CMK (cell line): ENCODE measurements around the gene EHF.
A peak's percentile ranks its signal among the peaks of the same experiment; 100 is the strongest.

Source experiments
- DNase-seq: peaks from one replicate; pipeline ENCODE4 v3.0.0-alpha.2; 2010; ENCODE audit warnings: low read depth

The EHF gene

GRCh38 chr11:34602245-34602644, 18.6 kb upstream of the EHF start:
- no peak for DNase-seq

- peak; percentile 54 for DNase-seq
Measured at GRCh38 chr11:34603129-34604001, 17.5 kb upstream of the EHF start.

DNA sequence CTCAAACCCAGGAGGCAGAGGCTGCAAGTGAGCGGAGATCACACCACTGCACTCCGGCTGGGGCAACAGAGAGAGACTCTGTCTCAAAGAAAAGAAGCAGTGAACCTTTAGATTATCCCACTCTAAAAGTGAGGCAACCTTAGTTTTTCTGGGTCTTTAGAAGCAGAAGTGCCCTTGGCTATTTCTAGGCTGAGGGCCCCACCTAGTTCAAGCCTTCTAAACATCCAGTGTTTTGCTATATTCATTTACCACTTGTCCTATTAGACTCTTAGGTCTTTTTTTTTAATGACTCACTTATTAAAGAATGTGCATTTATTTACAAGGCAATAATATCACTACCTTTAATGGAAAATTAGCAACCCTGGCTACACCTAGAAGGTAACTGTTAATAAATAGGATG, 16.7 kb upstream of the EHF start:
- DNase-seq = no peak

DNA sequence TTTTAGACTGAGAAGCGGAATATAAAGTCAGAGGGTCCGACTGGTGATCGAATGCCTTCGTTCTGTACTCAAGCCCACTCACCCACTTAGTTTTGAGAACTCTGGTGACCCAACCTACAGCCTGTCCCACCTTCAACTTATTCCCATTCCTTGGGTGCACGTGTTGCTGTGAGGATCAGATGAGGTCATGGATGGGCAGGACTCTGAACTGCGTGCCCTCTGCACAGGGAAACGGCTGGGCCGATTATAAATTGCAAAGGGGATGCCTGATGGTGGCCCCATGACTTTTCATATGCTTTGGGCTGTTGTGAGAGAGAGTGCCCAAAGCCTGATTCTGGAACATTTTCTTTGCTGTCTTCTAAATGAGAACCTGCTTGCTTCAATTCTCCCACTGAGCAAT, 16.0 kb upstream of the EHF start:
- DNase-seq = no peak

DNA sequence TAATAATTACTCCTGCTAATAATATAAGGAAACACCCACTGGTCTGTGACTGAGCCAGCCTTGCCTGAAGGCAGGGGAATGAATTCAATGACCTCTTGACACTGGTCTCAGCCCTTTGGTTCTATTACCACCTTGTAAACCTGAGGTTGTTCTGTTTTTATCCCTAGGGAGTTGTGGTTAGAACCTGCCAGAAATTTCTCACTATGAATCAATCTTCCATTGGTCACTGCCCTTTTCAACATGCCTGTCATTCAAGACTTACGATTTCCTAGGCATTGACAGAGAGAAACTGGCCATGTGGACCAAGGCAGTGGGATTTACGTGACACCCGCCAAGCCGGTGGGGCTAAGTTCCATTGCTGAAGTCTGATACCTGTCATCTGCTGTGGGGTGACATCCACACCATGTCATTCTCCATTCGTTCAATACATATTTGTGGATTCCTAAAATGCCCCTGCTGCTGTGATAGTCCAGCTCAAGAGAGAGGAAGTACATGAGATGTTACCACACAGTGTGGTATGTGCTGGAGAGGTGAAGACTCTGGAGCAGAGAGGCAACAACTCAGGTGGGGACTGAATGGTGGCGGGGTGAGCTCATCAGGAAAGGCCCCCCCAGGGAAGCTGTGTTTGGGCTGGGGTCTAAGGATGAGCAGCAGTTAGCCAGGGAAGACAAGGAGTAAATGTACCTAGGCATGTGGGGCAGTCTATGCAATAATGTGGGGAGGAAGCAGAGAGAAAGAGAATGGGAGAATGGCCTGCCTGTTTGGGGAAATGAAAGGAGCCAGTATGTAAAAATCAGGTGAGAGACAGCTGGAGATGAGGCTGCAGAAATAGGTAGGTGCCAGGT, 15.2 kb upstream of the EHF start:
- DNase-seq = no peak

- no peak for DNase-seq
Measured at GRCh38 chr11:34606326-34607120, 14.4 kb upstream of the EHF start.

DNA sequence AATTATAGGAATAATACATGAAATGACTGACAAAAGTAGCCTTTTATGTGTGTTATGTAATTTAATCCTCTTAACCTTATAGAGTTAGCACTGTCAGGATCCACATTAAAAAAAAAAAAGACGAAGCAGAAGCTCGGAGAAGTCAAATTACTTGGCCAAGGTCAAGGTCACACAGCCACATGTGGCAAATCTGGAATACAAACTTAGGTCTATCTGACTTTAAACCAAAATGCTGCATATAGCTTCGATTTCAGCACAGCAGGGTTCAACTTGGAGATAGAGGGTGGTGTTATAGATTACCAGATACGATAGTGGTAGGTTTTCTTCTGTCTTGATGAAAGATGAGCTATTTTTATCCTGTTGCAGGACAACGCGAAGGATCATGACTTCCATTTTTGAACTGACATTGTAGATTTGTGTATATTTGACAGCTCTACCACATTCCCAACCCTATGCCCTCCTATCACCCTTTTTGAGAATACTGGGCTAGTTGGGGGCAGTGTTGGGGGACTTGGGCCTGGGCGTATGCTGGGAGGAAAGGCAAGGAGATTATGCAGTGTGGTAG, 11.6 kb upstream of the EHF start:
- DNase-seq = no peak

GRCh38 chr11:34609850-34610249, 11.0 kb upstream of the EHF start:
- DNase-seq = no peak

DNA sequence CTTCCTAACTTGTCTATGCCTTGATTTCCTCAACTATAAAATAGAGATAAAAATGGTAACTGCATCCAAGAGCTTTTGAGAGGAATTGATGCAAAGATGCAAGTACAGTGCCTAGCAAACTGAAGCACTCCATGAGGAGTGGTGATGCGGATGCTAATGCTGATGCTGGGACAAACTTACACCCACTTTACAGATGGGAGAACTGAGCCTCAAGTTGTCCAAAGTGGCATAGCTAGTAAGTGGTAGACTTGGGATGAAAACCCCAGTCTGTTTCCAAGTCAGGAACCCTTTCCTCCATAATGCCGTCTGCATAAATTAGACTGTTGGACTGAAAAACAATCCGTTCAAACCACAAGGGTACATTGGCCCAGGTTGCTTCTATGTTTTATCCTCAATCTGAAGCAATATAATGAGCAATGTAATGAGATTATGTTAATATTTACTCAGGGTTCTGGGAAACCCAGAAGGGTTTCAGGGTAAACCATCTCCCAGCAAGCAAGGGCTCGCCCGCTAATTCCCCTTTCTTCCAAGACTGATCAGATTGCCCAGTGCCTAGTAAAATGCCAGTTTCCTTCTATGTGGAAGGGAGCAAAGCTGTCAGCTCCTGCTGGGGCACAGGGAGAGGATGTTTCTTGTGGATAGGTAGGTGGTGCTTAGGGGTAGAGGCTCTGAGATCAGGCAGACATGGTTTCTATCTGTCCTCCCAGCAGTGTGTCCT, 10.4 kb upstream of the EHF start:
- no peak for DNase-seq

- no peak for DNase-seq
Measured at GRCh38 chr11:34613015-34613414, 7.9 kb upstream of the EHF start.

- no peak for DNase-seq
Measured at GRCh38 chr11:34613552-34614056, 7.3 kb upstream of the EHF start.

DNA sequence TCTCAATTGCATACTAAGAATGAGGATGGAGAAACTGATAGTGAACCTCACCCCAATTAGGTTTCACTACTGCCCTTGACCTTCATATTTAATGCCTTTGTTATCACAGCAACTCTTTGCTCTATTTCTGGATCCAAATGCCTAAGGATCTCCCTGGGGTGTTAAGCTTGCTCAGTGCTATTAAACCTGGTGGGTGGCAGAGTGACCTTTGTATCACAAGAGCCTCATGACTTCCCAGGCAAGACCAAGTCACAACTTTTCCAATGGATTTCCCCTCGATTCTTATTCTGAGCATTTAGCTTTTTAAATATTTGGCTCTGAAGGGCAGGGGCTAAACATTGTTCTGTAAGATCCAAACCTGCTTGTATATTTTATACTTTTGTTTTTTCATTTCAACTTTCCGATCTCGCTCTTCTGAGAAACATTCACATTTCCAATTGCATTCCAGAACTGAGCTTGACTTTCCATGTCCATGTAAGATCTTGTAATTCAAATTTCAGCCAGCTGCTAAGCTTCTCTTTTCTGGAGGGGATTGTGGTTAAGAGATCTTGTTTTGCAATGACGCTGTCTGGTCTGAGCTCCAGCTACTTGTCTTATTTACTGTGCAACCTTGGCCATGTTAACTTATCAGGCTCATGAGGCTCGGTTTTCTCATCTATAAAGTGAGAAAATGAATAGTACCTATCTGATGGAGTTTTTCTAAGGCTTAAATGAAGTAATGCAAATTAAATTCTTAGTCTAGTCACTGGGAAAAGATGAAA, 6.4 kb upstream of the EHF start:
- DNase-seq = no peak

- no peak for DNase-seq
Measured at GRCh38 chr11:34616086-34616485, 4.8 kb upstream of the EHF start.

DNA sequence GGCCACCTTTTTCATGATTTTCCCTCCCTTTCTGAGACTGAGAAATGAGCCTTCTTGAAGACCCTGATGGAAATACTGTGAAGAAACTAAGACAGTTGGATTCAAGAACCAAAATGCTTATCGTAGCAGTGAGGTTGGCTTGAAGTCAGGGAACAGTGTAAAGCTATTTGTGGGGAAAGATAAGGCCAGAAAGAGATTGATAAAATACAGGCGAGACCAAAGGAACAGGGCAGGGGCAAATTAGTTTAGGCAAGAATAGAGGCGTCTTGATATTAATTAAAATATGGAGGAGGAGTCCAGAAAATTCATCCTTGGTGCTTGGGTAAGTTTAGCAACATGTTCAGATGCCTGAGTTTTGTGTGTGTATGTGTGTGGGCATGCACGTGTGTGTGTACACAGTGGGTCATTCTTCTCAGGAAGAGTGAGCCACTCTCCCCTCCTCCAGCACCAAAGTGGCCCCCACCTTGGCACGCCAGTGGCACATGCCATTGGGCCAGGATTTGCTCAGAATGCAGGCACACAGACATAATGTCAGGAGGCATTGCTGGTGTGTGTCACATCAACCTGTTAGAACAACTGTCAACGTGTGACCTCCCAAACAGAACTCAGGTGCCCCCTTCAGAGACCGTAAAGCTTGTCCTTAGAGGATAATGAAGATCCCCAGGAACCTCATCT, 3.9 kb upstream of the EHF start:
- no peak for DNase-seq

DNA sequence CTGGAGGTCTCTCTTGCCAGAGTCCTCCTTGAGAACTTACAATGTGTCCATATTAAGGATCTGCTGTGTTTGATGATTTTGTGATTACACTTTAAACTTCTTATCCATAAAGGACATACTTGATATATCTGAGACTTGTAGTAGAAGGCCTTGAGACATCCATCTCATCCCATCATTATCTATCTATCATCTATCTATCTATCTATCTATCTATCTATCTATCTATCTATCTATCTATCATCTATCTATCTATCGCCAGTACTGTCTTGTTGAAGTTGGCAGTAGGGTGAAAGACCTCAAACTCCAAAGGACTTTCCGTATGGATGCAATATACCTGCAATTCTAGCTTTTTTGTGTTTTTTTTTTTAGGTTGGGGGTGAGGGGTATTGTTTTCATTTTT, 2.5 kb upstream of the EHF start:
- no peak for DNase-seq

DNA sequence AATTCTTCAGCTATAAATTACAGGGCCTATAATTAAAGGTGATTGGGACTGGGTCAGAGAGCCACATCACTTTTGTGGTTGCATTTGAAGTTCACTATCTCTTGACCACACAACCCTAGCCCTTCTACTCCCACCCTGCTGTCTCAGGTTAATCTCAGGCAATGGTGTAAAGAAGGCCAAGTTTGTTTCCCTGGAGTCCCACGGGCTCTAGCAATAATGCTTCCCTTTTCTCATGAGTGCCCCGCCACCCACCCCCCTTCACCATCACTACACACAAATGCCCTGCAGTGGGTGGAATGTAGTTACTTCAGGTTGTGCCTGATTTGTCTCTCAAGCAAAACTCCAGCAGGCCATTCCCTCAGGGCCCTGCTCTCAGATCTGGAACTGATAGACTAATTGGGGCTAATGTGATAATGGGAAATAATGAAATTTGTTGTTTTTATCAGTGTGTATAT, 1.8 kb upstream of the EHF start:
- no peak for DNase-seq

- DNase-seq = no peak
Measured at GRCh38 chr11:34620202-34620601, 691 bp upstream of the EHF start.

- no peak for DNase-seq
Measured at GRCh38 chr11:34621876-34622275, 983 bp downstream of the EHF start.

DNA sequence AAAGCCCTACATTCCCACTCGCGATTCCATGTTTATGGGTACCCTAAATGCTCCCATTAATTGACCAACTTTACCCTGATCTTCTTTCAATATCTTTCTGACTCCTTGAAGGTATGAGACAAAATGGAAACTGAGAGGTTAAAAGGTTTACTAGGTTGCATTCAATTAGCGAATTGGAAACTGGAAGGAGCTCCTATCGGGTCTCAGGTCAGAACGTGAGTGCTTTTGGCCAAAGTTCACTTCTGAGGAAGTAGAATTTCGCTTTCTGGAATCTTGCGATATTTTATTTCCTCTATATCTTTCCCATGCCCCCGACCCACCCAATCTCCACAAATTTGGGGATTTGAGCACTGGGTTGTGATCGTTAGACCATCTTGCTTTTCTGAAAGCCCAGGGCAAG, 2.6 kb downstream of the EHF start:
- no peak for DNase-seq

GRCh38 chr11:34624069-34624468, 3.2 kb downstream of the EHF start:
- no peak for DNase-seq
